Renal cortical epithelial cell (primary cell): Measurements from ENCODE around the gene HPF1. TPM values are rescaled to one million over a fixed set of nuclear protein-coding genes. Genes with fewer than 3 reads are reported as not detected.
"Not testable (repeated sequence)": the region's sequence is repeated elsewhere in the genome, so short reads cannot be mapped to it uniquely, and the experiment has no call there.

Experiments used
- DNase-seq: peaks from one replicate; pipeline ENCODE4 v3.0.0-alpha.2; 2011; ENCODE audit warnings: low read depth
- total RNA-seq: library from RNA; depleted of rRNA; stranded (reverse); fragments of >200 nt; gene quantifications from 2 replicates; pipeline ENCODE4 v1.2.3, GENCODE V29; 2014

HPF1 gene
- total RNA-seq: 18.9 and 32.8 TPM in 2 replicates

GRCh38 chr4:169757575-169758184 is at the start of gene HPF1:
Gene HPF1, minus strand, starts transcription at chr4:169757944. Its CDS starts 67 bp downstream, at chr4:169757877.
- peak; percentile 59 for DNase-seq

DNA sequence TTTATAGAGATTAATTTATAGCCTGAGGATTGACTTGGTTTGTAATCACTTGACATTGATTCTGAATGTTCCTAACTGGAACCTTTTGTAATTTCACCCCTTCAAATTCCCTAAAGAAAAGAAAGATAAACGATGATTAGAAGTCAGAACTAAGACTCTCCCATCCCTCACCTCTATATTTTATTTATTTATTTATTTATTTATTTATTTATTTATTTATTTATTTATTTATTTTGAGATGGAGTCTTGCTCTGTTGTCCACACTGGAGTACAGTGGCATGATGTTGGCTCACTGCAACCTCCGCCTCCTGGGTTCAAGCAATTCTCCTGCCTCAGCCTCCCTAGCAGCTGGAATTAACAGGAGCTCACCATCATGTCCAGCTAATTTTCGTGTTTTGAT is 49.0 kb upstream of the HPF1 start:
- DNase-seq: not testable (repeated sequence)

GRCh38 chr4:169803413-169803812 is 45.7 kb upstream of the HPF1 start:
- no peak for DNase-seq

DNA sequence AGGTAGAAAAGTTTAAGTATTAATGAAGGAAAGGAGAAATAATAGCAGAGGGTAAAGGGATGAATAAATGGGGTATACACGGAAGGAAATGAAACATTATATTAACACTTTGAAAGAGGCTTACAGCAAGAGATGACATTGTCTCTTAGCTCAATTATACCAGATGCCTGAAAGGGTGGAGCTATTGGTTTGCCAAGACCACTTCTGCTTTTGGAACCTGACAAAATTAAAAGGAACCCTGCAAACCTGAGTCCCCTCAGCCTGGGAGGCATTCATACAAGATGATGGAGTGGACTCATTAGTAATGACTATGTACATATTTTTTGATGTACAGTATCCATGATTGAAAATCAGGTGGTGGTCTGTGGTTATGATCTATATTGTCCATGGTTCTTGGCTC is 45.1 kb upstream of the HPF1 start:
- DNase-seq: no peak

DNA sequence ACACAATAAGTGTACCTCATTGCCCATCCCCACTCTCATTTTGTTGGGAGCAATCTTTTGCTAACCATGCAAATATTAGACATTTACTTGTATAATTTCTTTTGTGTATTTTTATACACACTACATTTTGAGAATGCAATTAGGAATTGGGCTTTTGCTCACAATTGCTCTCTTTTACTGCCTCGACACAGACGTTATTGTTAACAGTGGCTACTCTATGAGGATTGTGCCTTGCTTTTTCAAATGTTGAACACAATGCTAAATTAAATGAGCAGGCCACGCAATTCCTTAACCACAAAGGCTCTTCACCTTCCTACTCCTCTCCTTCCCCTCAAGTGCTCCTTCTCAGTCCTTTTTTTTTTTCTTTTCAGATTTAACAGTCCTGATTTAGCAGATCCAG is 42.8 kb upstream of the HPF1 start:
- DNase-seq: no peak

DNA sequence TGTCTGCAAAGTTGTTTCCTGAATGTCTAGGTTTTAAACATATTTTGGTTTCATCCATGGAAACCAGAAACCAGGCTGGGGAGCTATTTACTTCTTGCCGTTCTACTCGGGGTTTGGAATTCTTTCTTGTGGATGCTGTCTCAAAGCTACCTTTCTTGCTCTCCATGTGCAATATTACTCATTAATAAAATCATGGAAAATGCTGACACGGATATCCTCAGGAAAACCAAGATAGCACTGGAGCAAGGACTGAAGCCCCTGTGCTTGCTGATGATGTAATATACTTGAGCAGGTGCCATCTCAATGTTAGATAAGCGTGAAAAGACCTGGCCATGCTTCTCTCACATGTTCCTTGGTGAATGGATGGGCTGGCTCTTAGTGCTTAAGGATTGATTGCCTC is 41.5 kb upstream of the HPF1 start:
- no peak for DNase-seq

GRCh38 chr4:169795585-169795984 is 37.8 kb upstream of the HPF1 start:
- DNase-seq: peak; percentile 50

DNA sequence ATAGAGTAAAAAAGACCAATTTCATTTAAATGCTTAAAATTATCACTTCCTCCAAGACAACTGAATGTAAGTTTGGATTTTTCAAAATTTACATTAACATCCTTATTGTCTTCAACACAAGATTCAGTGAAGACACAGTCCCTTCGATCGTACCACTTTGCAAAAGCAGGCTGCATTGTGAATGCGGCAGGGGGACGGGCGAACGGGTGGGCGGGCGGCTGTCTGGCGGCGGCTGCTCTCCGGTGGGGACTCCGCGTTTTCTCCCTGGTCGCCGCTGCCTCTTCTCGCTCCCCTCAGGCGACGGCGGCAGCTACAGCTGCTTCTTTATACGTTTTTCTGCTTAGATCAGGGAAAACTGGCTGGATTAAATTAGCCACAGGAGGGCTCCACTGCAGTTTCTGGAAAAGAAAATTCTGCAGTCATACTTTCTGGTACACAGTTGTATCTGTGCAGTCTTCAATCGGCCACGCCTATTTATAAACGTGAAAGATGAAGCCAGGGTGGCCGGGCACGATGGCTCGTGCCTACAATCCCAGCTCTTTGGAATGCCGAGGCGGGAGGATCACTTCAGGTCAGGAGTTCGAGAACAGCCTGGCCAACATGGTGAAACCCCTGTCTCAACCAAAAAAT is 33.9 kb upstream of the HPF1 start:
- DNase-seq: peak; percentile 64

- no peak for DNase-seq
Observed at GRCh38 chr4:169791062-169791461, 33.3 kb upstream of the HPF1 start.

DNA sequence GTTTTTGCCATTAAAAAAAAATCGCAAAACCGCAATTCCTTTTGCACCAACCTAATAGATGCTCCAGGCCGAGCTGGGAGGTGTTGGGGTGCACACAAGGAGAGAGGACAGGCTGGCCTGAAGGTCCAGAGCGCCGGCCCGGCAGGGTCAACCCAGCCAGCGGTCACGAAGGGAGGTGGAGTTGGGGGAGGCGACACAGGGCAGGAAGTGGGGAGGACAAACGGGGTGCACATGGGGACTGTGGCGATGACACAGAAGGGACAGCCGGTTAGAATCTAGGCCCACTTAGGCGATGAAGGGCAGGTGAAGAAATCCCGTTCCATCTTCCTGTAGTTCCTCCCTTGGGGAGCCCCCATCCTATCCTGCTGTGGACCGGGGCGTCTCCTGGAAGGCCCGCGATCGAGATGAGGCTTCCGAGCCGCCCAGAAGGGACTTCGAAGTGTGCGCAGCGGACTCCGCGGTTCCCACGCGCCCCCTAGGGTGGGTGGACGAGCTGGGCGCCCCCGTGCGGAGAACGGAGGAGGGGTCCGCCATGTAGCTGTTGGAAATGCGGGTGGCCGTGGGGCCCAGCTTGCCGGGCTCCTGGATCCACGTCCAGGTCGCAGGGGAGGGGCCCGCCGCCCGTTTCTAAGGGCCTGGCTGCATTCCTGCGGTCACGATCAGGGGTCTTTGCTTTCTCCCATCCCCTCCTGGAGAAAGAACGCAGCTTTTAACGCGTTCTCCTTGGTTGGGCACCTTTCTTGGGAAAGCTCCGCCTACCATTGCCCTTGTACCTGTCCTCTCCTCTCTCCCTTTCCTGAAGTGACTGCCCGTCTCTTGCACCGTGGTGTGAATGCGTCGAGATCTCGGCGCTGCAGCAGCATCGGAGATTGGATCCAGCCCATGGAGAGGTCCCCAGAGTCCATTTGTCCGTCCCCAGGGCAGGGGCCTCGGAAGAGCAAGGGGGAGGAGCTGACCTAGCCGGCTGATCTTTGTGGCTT is 17.0 kb upstream of the HPF1 start:
- DNase-seq: no peak

- DNase-seq: no peak
Observed at GRCh38 chr4:169773889-169774288, 16.1 kb upstream of the HPF1 start.

- DNase-seq: not testable (repeated sequence)
Observed at GRCh38 chr4:169771556-169772080, 13.9 kb upstream of the HPF1 start.

DNA sequence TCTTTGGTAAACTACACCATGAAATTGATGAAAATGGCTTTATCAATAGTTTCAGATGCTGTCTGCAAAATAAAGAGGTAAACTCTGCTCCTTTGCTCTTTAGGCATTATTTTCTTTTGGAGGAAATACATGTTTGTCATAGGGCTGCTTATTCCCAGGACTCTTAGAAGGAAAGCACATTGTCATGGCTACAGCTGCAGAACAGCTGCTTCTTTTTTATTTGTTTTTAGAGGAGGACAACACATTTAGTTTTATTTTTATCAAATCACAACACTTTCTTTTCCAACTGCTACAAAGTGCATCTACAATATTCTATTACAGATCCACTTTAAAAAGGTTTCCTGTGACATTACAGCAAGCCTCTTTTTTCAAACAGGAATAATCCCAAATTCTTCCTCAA is 12.7 kb upstream of the HPF1 start:
- DNase-seq: no peak

DNA sequence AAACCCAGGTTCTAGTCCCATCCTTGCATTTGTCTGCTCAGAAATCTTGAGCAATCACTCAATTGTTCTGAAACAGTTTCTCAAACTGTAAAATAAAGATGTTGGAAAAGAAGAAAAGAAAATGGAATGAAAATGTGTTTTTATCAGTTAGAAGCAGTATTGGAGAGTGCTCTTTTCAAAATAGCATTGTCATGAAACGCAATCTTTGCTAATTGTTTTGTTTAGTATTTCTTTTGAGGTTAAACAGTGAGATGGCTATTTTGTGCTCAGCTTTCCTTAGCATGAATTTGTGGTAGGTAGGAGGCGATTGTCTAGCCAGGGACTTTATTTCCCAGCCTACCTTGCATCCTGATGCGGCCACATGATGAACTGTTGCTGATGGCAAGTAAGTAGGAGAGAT is 10.6 kb upstream of the HPF1 start:
- no peak for DNase-seq

- no peak for DNase-seq
Observed at GRCh38 chr4:169766741-169767140, 9.0 kb upstream of the HPF1 start.

DNA sequence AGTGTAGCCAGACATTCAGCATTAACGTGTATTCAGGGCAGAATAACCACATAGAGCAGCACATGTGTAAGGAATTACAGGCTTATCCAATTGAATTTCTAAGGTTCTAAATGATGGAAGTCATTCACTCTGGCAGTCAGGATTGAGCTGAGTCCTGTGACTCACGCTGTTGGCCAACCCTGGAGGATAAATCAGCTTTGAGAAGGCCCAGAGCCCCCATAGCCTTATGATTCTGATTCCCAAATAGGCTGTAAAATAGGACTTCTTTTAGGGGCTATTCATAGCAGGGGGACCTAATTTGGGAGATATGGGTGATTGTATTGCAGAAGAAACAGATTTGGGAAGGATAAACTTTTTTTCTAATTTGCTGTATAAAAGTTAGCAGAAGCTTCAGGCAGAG is 8.1 kb upstream of the HPF1 start:
- peak; percentile 15 for DNase-seq

- DNase-seq: no peak
Observed at GRCh38 chr4:169761846-169762245, 4.1 kb upstream of the HPF1 start.

DNA sequence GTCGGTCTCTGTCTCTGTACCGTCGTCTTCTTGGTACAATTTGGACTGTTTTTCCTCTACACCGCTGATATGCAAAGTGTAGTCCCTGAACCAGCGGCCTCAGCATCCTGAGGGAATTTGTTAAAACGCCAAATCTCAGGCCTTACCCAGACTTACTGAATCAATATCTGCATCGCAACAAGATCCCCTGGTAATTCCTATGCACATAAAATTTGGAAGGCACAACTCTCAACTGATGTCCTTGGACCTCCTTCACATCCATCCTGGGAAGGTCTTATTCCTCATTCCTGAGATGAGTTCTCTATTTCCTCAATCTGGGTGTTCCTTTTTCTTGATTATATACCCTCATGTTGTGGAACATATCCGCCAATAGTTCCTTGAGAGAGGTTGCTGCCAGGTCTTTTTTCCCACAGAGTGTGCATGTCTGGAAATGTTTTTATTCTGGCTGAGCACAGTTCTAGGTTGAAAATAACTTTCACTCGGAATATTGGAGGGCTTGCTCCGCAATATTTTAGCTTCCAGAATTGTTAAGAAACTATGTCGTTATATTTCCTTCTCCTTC is 738 bp upstream of the HPF1 start:
- no peak for DNase-seq

DNA sequence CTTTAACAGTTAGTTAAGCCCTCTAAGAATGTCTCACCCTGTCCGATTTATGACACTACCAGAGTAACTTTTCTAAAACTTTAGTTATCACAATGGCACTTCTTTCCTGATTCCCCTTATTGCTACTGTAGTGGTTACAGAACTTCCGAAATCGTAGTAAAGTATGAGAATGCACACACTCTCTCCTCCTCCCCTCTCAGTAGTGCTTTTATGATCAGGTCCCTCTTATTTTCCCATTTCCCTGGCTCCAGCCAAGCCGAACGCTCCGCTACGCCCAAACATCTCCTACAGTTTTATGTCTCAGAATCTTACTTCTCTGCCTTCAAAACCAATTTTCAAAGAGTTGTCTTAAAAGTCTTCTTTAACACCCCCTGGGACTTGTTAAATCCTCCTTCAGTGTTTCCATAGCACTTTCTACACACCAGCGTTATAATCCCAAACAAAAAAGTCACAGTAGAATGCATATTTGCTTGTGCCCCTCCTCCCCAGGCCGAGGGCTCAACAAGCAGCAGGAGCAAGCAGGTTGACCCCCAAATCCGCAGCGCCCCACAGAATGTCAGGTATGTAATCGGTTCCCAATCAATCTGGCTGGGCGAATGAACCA is 671 bp downstream of the HPF1 start:
- DNase-seq: no peak

DNA sequence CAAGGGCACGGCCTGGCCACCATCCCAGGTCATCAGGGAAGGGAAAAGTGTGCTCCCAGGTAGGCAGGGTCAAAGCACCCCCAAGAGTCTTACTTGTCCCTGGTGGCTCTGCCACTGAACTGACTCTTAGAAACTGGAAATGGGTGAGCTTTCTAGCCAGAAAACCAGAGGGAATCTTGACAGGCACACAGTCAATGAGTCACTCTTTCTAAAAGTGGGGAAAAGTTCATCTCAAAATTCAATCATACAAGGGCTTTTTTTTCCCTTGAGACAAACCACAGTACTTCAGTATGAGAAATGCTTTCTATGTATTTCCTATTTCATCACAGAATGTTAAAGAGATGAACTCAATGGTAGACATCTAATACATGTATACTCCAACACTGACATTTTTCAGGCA is 12.5 kb downstream of the HPF1 start:
- DNase-seq: peak; percentile 46

DNA sequence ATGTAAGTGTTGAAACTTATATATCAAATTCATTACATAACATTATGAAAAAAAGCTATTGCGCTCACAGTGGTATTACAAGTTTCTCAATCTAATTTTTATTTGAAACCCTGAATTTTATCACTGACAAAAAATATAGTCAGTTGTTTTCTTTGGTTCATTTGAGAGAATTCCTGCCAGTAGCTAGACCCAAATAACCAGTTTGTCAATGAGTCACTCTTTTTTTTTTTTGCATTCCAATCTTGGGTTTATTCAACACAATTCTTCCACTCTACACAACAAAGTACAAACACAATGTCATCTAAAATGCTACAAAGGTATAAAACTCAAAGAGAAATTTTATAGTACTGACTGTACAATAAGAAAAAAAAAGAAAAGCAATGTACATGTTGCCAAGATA is 13.1 kb downstream of the HPF1 start:
- DNase-seq: no peak

GRCh38 chr4:169741569-169741968 is 16.2 kb downstream of the HPF1 start:
- DNase-seq: peak; percentile 53
